Measurements from ENCODE around the gene SLC6A19.

SLC6A19 gene

GRCh38 chr5:1180096-1180495, 21.3 kb upstream of the SLC6A19 start:
- Histone ChIP-seq H3K27ac (replicated peaks) (no peak overlapping the region), H3K27me3 (ENCODE audit: insufficient read depth, poor library complexity, severe bottlenecking) (no peaks in the 10 kb centered on the region), H3K4me3 (replicated peaks; ENCODE audit: insufficient read depth, low read length) (no peak overlapping the region)
- TF ChIP-seq GABPA (IDR thresholded peaks at IDR 0.05; ENCODE audit: low read depth) (no peak), POLR2AphosphoS5 (IDR thresholded peaks at IDR 0.05; ENCODE audit: low read depth) (no peak)
- DNase-seq (ENCODE audit: low read depth in 1 of 2, low spot score in 1 of 2): no peak

- Histone ChIP-seq H3K27me3 (ENCODE audit: insufficient read depth, poor library complexity, severe bottlenecking) (no peaks in the 10 kb centered on the region), H3K27ac (replicated peaks) (no peak overlapping the region), H3K4me3 (replicated peaks; ENCODE audit: insufficient read depth, low read length) (no peak overlapping the region)
- TF ChIP-seq CTCF (IDR thresholded peaks at IDR 0.05; ENCODE audit: insufficient read depth, low read length): no peak
- TF ChIP-seq GABPA (IDR thresholded peaks at IDR 0.05; ENCODE audit: low read depth): no peak
- no peak for TF ChIP-seq REST (IDR thresholded peaks at IDR 0.05; ENCODE audit: insufficient replicate concordance, low read depth)
- no peak for DNase-seq (ENCODE audit: low read depth in 1 of 2, low spot score in 1 of 2)
Measured at GRCh38 chr5:1180841-1181271, 20.5 kb upstream of the SLC6A19 start.

GRCh38 chr5:1181451-1182359, 19.7 kb upstream of the SLC6A19 start:
- Histone ChIP-seq H3K27me3 (ENCODE audit: insufficient read depth, poor library complexity, severe bottlenecking) (no peaks in the 10 kb centered on the region), H3K27ac (replicated peaks) (no peak overlapping the region), H3K4me3 (replicated peaks; ENCODE audit: insufficient read depth, low read length) (no peak overlapping the region)
- no peak for TF ChIP-seq SPI1 (IDR thresholded peaks at IDR 0.05; ENCODE audit: borderline replicate concordance, low read depth)
- TF ChIP-seq REST (IDR thresholded peaks at IDR 0.05; ENCODE audit: insufficient replicate concordance, low read depth): no peak
- TF ChIP-seq GABPA (IDR thresholded peaks at IDR 0.05; ENCODE audit: low read depth): no peak
- TF ChIP-seq CTCF (IDR thresholded peaks at IDR 0.05; ENCODE audit: insufficient read depth, low read length): no peak
- no peak for TF ChIP-seq POLR2AphosphoS5 (IDR thresholded peaks at IDR 0.05; ENCODE audit: low read depth)
- DNase-seq (ENCODE audit: low read depth in 1 of 2, low spot score in 1 of 2): no peak

- no peak overlapping the region for H3K4me3 ChIP-seq (replicated peaks; ENCODE audit: insufficient read depth, low read length)
- no peaks in the 10 kb centered on the region for H3K27me3 ChIP-seq (ENCODE audit: insufficient read depth, poor library complexity, severe bottlenecking)
- TF ChIP-seq REST (IDR thresholded peaks at IDR 0.05; ENCODE audit: insufficient replicate concordance, low read depth): no peak
- no peak for TF ChIP-seq POLR2AphosphoS5 (IDR thresholded peaks at IDR 0.05; ENCODE audit: low read depth)
- no peak for TF ChIP-seq CTCF (IDR thresholded peaks at IDR 0.05; ENCODE audit: insufficient read depth, low read length)
- TF ChIP-seq GABPA (IDR thresholded peaks at IDR 0.05; ENCODE audit: low read depth): no peak
- TF ChIP-seq SPI1 (IDR thresholded peaks at IDR 0.05; ENCODE audit: borderline replicate concordance, low read depth): no peak
- no peak for DNase-seq (ENCODE audit: low read depth in 1 of 2, low spot score in 1 of 2)
- no peak overlapping the region for H3K27ac ChIP-seq (replicated peaks)
Measured at GRCh38 chr5:1182360-1182632, 19.1 kb upstream of the SLC6A19 start.
